Pancreas (tissue), 10 donors: ENCODE data around the gene SEPTIN7. TPM values are rescaled to one million over a fixed set of nuclear protein-coding genes. Genes with fewer than 3 reads are reported as not detected.
A peak's percentile ranks its signal among the peaks of the same experiment; 100 is the strongest.

Source experiments
- ATAC-seq, 4 donors: fragments of 200-7000 bp; cut with Tn5 transposase; one replicate each; pipeline versions ENCODE4 v1.8.0 to v1.9.1; 2020; ENCODE audit warnings: mild to moderate bottlenecking in 4 of 4, moderate library complexity in 4 of 4
- DNase-seq, 6 donors: peaks; one replicate each; pipeline ENCODE4 v3.0.0-alpha.2; 2020
- FAIRE-seq: peaks from 2 replicates; lab custom pipeline; 2012; peaks lifted over from hg19 to GRCh38; lab: Jason Lieb, UNC
- H3K27ac ChIP-seq, 4 donors: fragments of 200-600 bp; sonication (generic); 1 replicate in 3 of 4; 2 replicates in 1 of 4; pipeline versions ENCODE4 v1.5.0 to v1.8.0; 2020
- H3K27me3 ChIP-seq, 4 donors: fragments of 200-600 bp; one replicate each; pipeline ENCODE4 v1.8.0; 2021
- H3K36me3 ChIP-seq, 3 donors: fragments of 200-600 bp; sonication (generic) in 1 of 3; one replicate each; pipeline versions ENCODE4 v1.5.0 to v1.8.0; 2020 to 2021
- H3K4me1 ChIP-seq, 3 donors: fragments of 200-600 bp; one replicate each; pipeline ENCODE4 v1.8.0; 2021
- H3K4me3 ChIP-seq, 4 donors: fragments of 200-600 bp; sonication (generic) in 2 of 4; one replicate each; pipeline versions ENCODE4 v1.5.0 to v1.8.0; 2020 to 2021
- H3K9me3 ChIP-seq, 4 donors: fragments of 200-600 bp; one replicate each; pipeline ENCODE4 v1.8.0; 2021
- WGBS, 2 donors: extraction: QIAGEN DNeasy Blood & Tissue Kit; methylation state at CpG; one replicate each; pipeline ENCODE4 v1.1.7; 2013; 5-methylcytosine and 5-hydroxymethylcytosine counted together
- intact Hi-C, 3 donors: fragments of 100-400 bp; cut with DNase I; formaldehyde crosslinking; loops; one replicate each; pipeline versions ENCODE4 v1.11.1 to v1.14.2; 2022
- polyA plus RNA-seq, 2 donors: library from polyadenylated mRNA; stranded (reverse); fragments of 200-250 nt; gene quantifications; one replicate each; pipeline ENCODE4 v1.2.3, GENCODE V29; 2013
- total RNA-seq, 6 donors: library from RNA; stranded (reverse); fragmentation: NEBNext Ultra II Directional in 4 of 6; extraction: Animal tissue kit (Norgen Biotek cat#: 25700) in 4 of 6; gene quantifications; one replicate each; pipeline versions ENCODE4 v1.2.1 to v1.2.4, GENCODE V29; 2021 to 2023
- TF ChIP-seq, protein P1 (sequence below), 4 donors: fragments of 200-600 bp; sonication (generic) in 3 of 4; IDR thresholded peaks; one replicate each; pipeline versions ENCODE4 v1.5.0 to v1.8.0; 2021; ENCODE audit warnings: antibody characterized with exemption in 4 of 4
- donor health status: healthy with polysubstance abuse.
- donor health status: DM: no; HTN: no; CAD: no; lungs with moderate emphysema.
- donor health status: DM: no; HTN: no; CAD: no.
- donor health status: control.
- donor health status: control.
- donor health status: Bipolar disorder and iron deficiency.
- donor health status: DM: yes; HTN: yes; CAD: no.
- donor health status: DM: no; HTN: no; CAD: no.
- donor health status: DM: no; HTN: no; CAD: no.
- donor health status: DM: yes; HTN: yes; CAD: no.

Gene SEPTIN7
- total and polyA plus RNA-seq, 8 donors, result 27.6 to 75.9 (median 39.4) TPM

GRCh38 chr7:35797311-35797710, 3.5 kb upstream of the SEPTIN7 start:
- Histone ChIP-seq H3K27ac (no peak overlapping the region), H3K36me3 (no peaks in the 10 kb centered on the region), H3K4me3 (no peak overlapping the region), H3K9me3 (no peaks in the 10 kb centered on the region), H3K4me1 (peaks cover 4 to 19% (median 18%) of the 10 kb centered on the region in 3 donors), H3K27me3 (no peaks in the 10 kb centered on the region)
- 93 to 96% methylated on average over 5 of the region's 5 CpGs for WGBS, 2 donors
- TF ChIP-seq, protein P1, sequence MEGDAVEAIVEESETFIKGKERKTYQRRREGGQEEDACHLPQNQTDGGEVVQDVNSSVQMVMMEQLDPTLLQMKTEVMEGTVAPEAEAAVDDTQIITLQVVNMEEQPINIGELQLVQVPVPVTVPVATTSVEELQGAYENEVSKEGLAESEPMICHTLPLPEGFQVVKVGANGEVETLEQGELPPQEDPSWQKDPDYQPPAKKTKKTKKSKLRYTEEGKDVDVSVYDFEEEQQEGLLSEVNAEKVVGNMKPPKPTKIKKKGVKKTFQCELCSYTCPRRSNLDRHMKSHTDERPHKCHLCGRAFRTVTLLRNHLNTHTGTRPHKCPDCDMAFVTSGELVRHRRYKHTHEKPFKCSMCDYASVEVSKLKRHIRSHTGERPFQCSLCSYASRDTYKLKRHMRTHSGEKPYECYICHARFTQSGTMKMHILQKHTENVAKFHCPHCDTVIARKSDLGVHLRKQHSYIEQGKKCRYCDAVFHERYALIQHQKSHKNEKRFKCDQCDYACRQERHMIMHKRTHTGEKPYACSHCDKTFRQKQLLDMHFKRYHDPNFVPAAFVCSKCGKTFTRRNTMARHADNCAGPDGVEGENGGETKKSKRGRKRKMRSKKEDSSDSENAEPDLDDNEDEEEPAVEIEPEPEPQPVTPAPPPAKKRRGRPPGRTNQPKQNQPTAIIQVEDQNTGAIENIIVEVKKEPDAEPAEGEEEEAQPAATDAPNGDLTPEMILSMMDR (IDR thresholded peaks at IDR 0.05), result no peak
- FAIRE-seq, result no peak
- intact Hi-C loops, result no loop called here
- no peak for ATAC-seq
- DNase-seq, result no peak

DNA sequence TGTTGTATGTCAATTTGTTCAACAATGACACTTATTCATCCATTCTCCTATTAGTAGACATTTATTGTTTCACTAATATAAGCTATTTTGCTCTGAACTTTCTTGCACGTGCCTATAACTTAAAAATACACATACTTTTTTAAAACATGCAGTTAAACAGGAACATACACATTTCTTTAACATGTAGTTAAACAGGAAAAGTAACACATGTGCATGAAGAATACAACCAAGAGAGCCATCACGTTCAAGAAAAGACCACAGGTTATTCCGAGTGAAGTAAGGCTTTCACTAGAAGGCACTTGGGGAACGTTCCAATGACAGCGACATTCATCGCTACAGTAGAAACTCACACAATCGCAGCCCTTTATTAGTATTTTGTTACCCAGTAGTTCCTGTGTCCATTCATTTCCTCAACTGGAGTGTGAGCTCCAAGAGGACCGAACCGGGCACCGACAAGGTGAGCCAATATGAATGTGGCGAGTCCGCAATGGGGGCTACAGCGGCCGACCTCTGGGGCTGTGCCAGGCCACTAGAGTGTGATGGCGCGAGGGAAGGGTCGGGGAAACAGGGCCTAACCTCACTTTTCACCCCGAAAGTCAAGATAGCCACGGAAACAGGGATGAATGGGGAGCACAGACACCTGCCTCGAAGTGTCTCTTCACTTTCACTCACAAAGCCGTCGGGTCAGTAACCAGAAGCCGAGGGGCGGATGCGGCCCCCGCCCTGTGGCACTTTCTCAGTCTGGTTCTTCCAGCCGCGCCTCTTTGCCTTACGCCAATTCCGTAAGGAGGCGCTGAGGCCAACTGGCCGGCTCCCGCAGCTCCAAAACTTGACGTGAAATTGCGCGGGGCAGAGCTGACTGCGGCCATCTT, 775 bp upstream of the SEPTIN7 start:
- ATAC-seq, result peak; percentile 60 to 82 (median 72)
- Histone ChIP-seq H3K9me3 (no peaks in the 10 kb centered on the region), H3K27me3 (no peaks in the 10 kb centered on the region), H3K27ac (peak overlapping the region; percentile 92 to 97 (median 96)), H3K36me3 (no peaks in the 10 kb centered on the region), H3K4me1 (peaks cover 3 to 25% (median 24%) of the 10 kb centered on the region in 3 donors), H3K4me3 (peak overlapping the region; percentile 47 to 96 (median 68))
- WGBS, 2 donors, result 1% methylated on average over 37 of the region's 37 CpGs
- FAIRE-seq, result no peak
- intact Hi-C loops, result no loop called here
- TF ChIP-seq, protein P1 (IDR thresholded peaks at IDR 0.05), result no peak
- DNase-seq, result peak; percentile 80 to 89 (median 86)

DNA sequence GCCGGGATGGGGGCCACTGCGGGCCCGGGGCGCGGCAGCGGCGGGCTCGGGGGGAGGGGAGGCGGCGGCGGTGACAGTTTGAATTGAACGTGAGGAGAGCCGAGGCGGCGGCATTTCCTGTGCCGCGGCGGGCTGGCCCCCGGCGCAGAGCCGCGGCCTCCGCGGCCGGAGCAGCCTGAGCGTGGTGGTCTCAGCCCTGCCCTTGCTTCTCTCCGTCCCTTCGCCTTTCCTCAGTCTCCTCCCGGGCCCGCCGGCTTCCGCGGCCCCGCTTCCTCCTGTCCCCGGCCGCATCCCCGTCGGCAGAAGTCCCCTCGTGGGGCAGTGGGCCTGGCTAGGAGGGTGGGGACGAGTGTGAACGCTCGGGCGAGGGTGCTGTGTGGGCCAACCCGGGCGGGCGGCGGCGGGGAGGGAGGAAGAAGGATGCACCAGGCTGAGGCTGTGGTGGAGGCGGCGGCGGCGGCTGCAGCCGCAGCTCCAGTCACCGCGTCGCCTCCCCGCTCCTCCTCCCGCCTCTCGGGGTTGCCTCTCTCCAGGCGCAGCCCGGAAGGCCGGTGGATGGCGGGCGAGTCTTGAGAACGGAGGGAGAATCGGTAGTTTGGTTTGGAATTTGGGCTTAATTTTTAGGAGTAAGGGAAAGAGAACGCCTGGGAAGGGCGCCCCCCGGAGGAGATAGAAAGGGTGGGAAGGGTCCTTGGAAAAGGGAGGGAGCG, 690 bp downstream of the SEPTIN7 start:
- peak overlapping the region; percentile 79 to 96 (median 91) for H3K4me3 ChIP-seq
- TF ChIP-seq, protein P1 (IDR thresholded peaks at IDR 0.05), result peak in 2 of 4 donors; percentile 33 to 35
- DNase-seq (peak; percentile 60 to 86 (median 68)), FAIRE-seq (no peak), ATAC-seq (peak; percentile 37 to 58 (median 45))
- WGBS, 2 donors, result 0 to 1% methylated on average over 42 to 70 of the region's 70 CpGs
- H3K4me1 ChIP-seq, result peaks cover 3 to 29% (median 24%) of the 10 kb centered on the region in 3 donors
- H3K27me3 ChIP-seq, result no peaks in the 10 kb centered on the region
- H3K9me3 ChIP-seq, result no peaks in the 10 kb centered on the region
- H3K36me3 ChIP-seq, result no peaks in the 10 kb centered on the region
- H3K27ac ChIP-seq, result peak overlapping the region; percentile 92 to 97 (median 96)
- intact Hi-C loops, result no loop called here

GRCh38 chr7:35802102-35802466, 1.2 kb downstream of the SEPTIN7 start:
- WGBS, 2 donors, result 0% methylated on average over 4 of the region's 4 CpGs
- H3K4me1 ChIP-seq, result peaks cover 3 to 34% (median 24%) of the 10 kb centered on the region in 3 donors
- TF ChIP-seq, protein P1 (IDR thresholded peaks at IDR 0.05), result no peak
- no peak for FAIRE-seq
- H3K4me3 ChIP-seq, result peak overlapping the region; percentile 79 to 96 (median 91)
- no peak for ATAC-seq
- no peak for DNase-seq
- H3K27me3 ChIP-seq, result no peaks in the 10 kb centered on the region
- no peaks in the 10 kb centered on the region for H3K9me3 ChIP-seq
- intact Hi-C loops, result no loop called here
- peak overlapping the region; percentile 92 to 97 (median 96) for H3K27ac ChIP-seq
- H3K36me3 ChIP-seq, result no peaks in the 10 kb centered on the region
